ENCODE measurements around the gene ADIPOQ. TPM values are rescaled to one million over a fixed set of nuclear protein-coding genes. Genes with fewer than 3 reads are reported as not detected.
A peak's percentile ranks its signal among the peaks of the same experiment; 100 is the strongest.
"Not testable (repeated sequence)": the region's sequence is repeated elsewhere in the genome, so short reads cannot be mapped to it uniquely, and the experiment has no call there.

ADIPOQ gene
- total RNA-seq, 1 experiment from 2014 or later: not detected

- peak; percentile 64 for DNase-seq (ENCODE audit: low spot score)
These were observed 59.6 kb downstream of the ADIPOQ start for GRCh38 chr3:186902154-186902553.

DNA sequence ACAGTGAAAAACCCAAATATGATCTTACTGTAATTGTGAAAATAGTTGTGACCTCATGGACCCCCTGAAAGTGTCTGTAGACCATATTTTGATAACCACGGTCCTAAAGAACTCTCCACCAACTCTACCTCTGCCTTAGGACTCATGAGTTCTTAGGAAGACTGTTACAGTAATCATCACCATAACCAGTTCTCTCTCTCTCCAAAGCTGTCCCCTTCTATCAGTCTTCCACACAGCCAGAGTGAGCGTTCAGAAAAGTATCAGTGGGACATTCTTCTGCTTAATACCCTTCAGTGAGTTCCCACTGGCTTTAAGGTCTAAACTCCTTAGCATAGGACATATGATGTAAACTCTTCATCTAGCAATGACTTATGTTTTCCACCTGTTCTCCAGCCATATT, 60.2 kb downstream of the ADIPOQ start:
- no peak for DNase-seq (ENCODE audit: low spot score)

GRCh38 chr3:186903676-186904075, 61.2 kb downstream of the ADIPOQ start:
- DNase-seq (ENCODE audit: low spot score): not testable (repeated sequence)

DNA sequence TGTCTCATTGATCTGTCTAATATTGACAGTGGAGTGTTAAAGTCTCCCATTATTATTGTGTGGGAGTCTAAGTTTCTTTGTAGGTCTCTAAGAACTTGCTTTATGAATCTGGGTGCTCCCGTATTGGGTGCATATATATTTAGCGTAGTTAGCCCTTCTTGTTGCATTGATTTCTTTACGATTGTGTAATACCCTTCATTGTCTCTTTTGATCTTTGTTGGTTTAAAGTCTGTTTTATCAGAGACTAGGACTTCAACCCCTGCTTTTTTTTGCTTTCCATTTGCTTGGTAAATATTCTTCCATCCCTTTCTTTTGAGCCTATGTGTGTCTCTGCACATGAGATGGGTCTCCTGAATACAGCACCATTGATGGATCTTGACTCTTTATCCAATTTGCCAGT, 64.6 kb downstream of the ADIPOQ start:
- DNase-seq (ENCODE audit: low spot score): not testable (repeated sequence)

Other genes with a start within 250 kb of the ADIPOQ start
- gene AHSG, start 229.7 kb upstream of the ADIPOQ start, total RNA-seq (2014; rRNA removed; shearing (Covaris generic)): not detected in 2 replicates
- not detected in 2 replicates for gene FETUB, start 202.3 kb upstream of the ADIPOQ start, total RNA-seq (2014; rRNA removed; shearing (Covaris generic))
- not detected in 2 replicates for gene HRG, start 176.7 kb upstream of the ADIPOQ start, total RNA-seq (2014; rRNA removed; shearing (Covaris generic))
- not detected in 2 replicates for gene KNG1, start 125.4 kb upstream of the ADIPOQ start, total RNA-seq (2014; rRNA removed; shearing (Covaris generic))
- 416 and 440 TPM in 2 replicates for gene EIF4A2, start 59.1 kb upstream of the ADIPOQ start, total RNA-seq (2014; rRNA removed; shearing (Covaris generic))
- 131 and 150 TPM in 2 replicates for gene RFC4, start 36.2 kb upstream of the ADIPOQ start, total RNA-seq (2014; rRNA removed; shearing (Covaris generic))
- gene ST6GAL1, start 87.8 kb downstream of the ADIPOQ start, total RNA-seq (2014; rRNA removed; shearing (Covaris generic)): 3.2 and 3.4 TPM in 2 replicates

All from H4 (cell line).